H1 (cell line): ENCODE data around the gene MATK. TPM values are rescaled to one million over a fixed set of nuclear protein-coding genes. Genes with fewer than 3 reads are reported as not detected.

Experiments
- CTCF ChIA-PET: fragments of 300-600 bp; sonication (Branson Sonifier 250); formaldehyde crosslinking; loops from one replicate; lab custom pipeline; 2021; ENCODE audit not compliant: partially characterized antibody; lab: Charles Lee
- POLR2A ChIA-PET: fragments of 300-600 bp; sonication (Branson Sonifier 250); formaldehyde crosslinking; loops from one replicate; lab custom pipeline; 2021; ENCODE audit warnings: inconsistent platforms; ENCODE audit not compliant: partially characterized antibody; lab: Charles Lee
- DNase-seq, 2 experiments: peaks; one replicate each; pipeline versions ENCODE4 v3.0.0 to v3.0.0-alpha.2; 2010 to 2022; ENCODE audit warnings: low spot score in 2 of 2, low read depth in 1 of 2, mixed read lengths in 1 of 2
- FAIRE-seq: peaks from 2 replicates; lab custom pipeline; 2011; peaks lifted over from hg19 to GRCh38; lab: Jason Lieb, UNC
- H2AFZ ChIP-seq: 2 replicates; pipeline ENCODE4 v1.8.1; 2012; ENCODE audit warnings: low read length, inconsistent platforms
- H2AK5ac ChIP-seq: 2 replicates; pipeline ENCODE4 v1.6.1; 2013; ENCODE audit warnings: low read depth, low read length
- H2BK120ac ChIP-seq: replicated peaks from 2 replicates; pipeline ENCODE3; 2013; ENCODE audit warnings: low read depth, low read length, inconsistent platforms
- H2BK12ac ChIP-seq: 2 replicates; pipeline ENCODE4 v1.6.1; 2013; ENCODE audit warnings: low read depth, low read length
- H2BK15ac ChIP-seq: 2 replicates; pipeline ENCODE4 v1.6.1; 2013; ENCODE audit warnings: low read length
- H2BK20ac ChIP-seq: 2 replicates; pipeline ENCODE4 v1.6.1; 2013; ENCODE audit warnings: low read length
- H2BK5ac ChIP-seq: 2 replicates; pipeline ENCODE4 v1.6.1; 2013; ENCODE audit warnings: low read depth, low read length
- H3K14ac ChIP-seq: 2 replicates; pipeline ENCODE4 v1.6.1; 2013; ENCODE audit warnings: inconsistent platforms; ENCODE audit not compliant: insufficient read length
- H3K18ac ChIP-seq: 2 replicates; pipeline ENCODE4 v1.6.1; 2013; ENCODE audit warnings: low read length; ENCODE audit errors: extremely low read depth
- H3K23ac ChIP-seq: 2 replicates; pipeline ENCODE4 v1.6.1; 2013; ENCODE audit warnings: inconsistent platforms; ENCODE audit not compliant: insufficient read length
- H3K23me2 ChIP-seq: 2 replicates; pipeline ENCODE4 v1.6.1; 2013; ENCODE audit warnings: low read depth, low read length
- H3K27ac ChIP-seq: 2 replicates; pipeline ENCODE4 v1.6.1; 2011; ENCODE audit warnings: low read depth, low read length, inconsistent platforms
- H3K27me3 ChIP-seq, 4 experiments: replicated peaks in 1 of 4; 1 replicate in 1 of 4; 2 replicates in 3 of 4; pipeline versions ENCODE4 v1.6.1 to v1.8.1; 2011 to 2013; ENCODE audit warnings: low read length in 3 of 4, mild to moderate bottlenecking in 3 of 4, inconsistent platforms in 2 of 4, mixed read lengths in 2 of 4, moderate library complexity in 1 of 4; ENCODE audit not compliant: control insufficient read depth in 3 of 4, insufficient read depth in 3 of 4; ENCODE audit errors: extremely low read depth in 1 of 4
- H3K36me3 ChIP-seq, 4 experiments: 2 replicates each; pipeline versions ENCODE4 v1.6.1 to v1.8.1; 2011 to 2013; ENCODE audit warnings: mild to moderate bottlenecking in 4 of 4, low read length in 3 of 4, moderate library complexity in 2 of 4, control low read depth in 1 of 4, inconsistent platforms in 1 of 4; ENCODE audit not compliant: insufficient read depth in 4 of 4, control insufficient read depth in 2 of 4
- H3K4ac ChIP-seq: replicated peaks from 2 replicates; pipeline ENCODE3; 2013; ENCODE audit warnings: low read length, low read depth, mixed read lengths, inconsistent platforms; ENCODE audit not compliant: insufficient read length
- H3K4me1 ChIP-seq, 4 experiments: replicated peaks in 1 of 4; 1 replicate in 1 of 4; 2 replicates in 3 of 4; pipeline versions ENCODE4 v1.6.1 to v1.8.1; 2011 to 2013; ENCODE audit warnings: low read length in 3 of 4, inconsistent platforms in 2 of 4, mixed read lengths in 1 of 4; ENCODE audit not compliant: insufficient read depth in 4 of 4, control insufficient read depth in 3 of 4
- H3K4me2 ChIP-seq, 2 experiments: 2 replicates each; pipeline versions ENCODE4 v1.6.1 to v1.8.1; 2011 to 2013; ENCODE audit warnings: low read depth in 2 of 2, low read length in 2 of 2, control low read depth in 1 of 2, inconsistent platforms in 1 of 2, mild to moderate bottlenecking in 1 of 2; ENCODE audit not compliant: insufficient read depth in 1 of 2
- H3K4me3 ChIP-seq, 4 experiments: fragments of 200-600, 300-600 bp in 1 of 4; sonication (generic), shearing (Covaris generic), sonication (Bioruptor Twin) in 1 of 4; 2 replicates each; pipeline versions ENCODE4 v1.5.1 to v1.8.1; 2011 to 2016; ENCODE audit warnings: low read length in 4 of 4, low read depth in 3 of 4, control low read depth in 2 of 4, inconsistent platforms in 2 of 4, mild to moderate bottlenecking in 2 of 4, mixed read lengths in 1 of 4, moderate library complexity in 1 of 4; ENCODE audit not compliant: insufficient read depth in 2 of 4; ENCODE audit errors: extremely low read depth in 1 of 4
- H3K56ac ChIP-seq: replicated peaks from 2 replicates; pipeline ENCODE3; 2013; ENCODE audit warnings: low read depth, mild to moderate bottlenecking, mixed read lengths, low read length, inconsistent platforms; ENCODE audit not compliant: insufficient read length
- H3K79me1 ChIP-seq: 2 replicates; pipeline ENCODE4 v1.6.1; 2013; ENCODE audit warnings: low read depth, low read length, control low read depth
- H3K79me2 ChIP-seq, 2 experiments: 2 replicates each; pipeline versions ENCODE4 v1.6.1 to v1.8.1; 2012 to 2013; ENCODE audit warnings: low read length in 2 of 2, mild to moderate bottlenecking in 2 of 2, inconsistent platforms in 1 of 2; ENCODE audit not compliant: insufficient read depth in 2 of 2, control insufficient read depth in 1 of 2
- H3K9ac ChIP-seq, 4 experiments: replicated peaks in 1 of 4; 1 replicate in 1 of 4; 2 replicates in 3 of 4; pipeline versions ENCODE4 v1.6.1 to v1.8.1; 2011 to 2013; ENCODE audit warnings: low read depth in 3 of 4, low read length in 3 of 4, control low read depth in 2 of 4, mild to moderate bottlenecking in 2 of 4, moderate library complexity in 2 of 4, inconsistent platforms in 1 of 4; ENCODE audit errors: extremely low read depth in 1 of 4
- H3K9me3 ChIP-seq, 2 experiments: 2 replicates each; pipeline versions ENCODE4 v1.6.1 to v1.8.1; 2012 to 2013; ENCODE audit warnings: mild to moderate bottlenecking in 2 of 2, moderate library complexity in 2 of 2, control low read depth in 1 of 2, inconsistent platforms in 1 of 2, low read depth in 1 of 2, low read length in 1 of 2, mixed read lengths in 1 of 2; ENCODE audit not compliant: insufficient read depth in 2 of 2
- H4K20me1 ChIP-seq, 2 experiments: replicated peaks in 1 of 2; 2 replicates each; pipeline versions ENCODE3 to v1.8.1; 2011 to 2013; ENCODE audit warnings: inconsistent platforms in 2 of 2, low read length in 2 of 2, mild to moderate bottlenecking in 1 of 2; ENCODE audit not compliant: insufficient read depth in 2 of 2, control insufficient read depth in 1 of 2
- H4K5ac ChIP-seq: 2 replicates; pipeline ENCODE4 v1.6.1; 2013; ENCODE audit warnings: low read length, low read depth, mixed read lengths, inconsistent platforms; ENCODE audit not compliant: insufficient read length
- H4K8ac ChIP-seq: 2 replicates; pipeline ENCODE4 v1.8.0; 2013; ENCODE audit warnings: mild to moderate bottlenecking, moderate library complexity, low read length, inconsistent platforms; ENCODE audit not compliant: insufficient read depth; ENCODE audit errors: extremely low read depth
- H4K91ac ChIP-seq: replicated peaks from 2 replicates; pipeline ENCODE3; 2013; ENCODE audit warnings: low read length, mixed read lengths, inconsistent platforms; ENCODE audit not compliant: insufficient read length
- BRCA1 ChIP-seq: IDR thresholded peaks from 2 replicates; pipeline ENCODE4 v1.6.1; 2012; ENCODE audit warnings: low read depth, low read length, improper control_type of control experiment
- CTBP2 ChIP-seq: IDR thresholded peaks from 2 replicates; pipeline ENCODE4 v1.7.0; 2011; ENCODE audit warnings: borderline replicate concordance, mild to moderate bottlenecking, moderate library complexity, mixed read lengths, low read length; ENCODE audit not compliant: insufficient read depth, insufficient read length
- EGR1 ChIP-seq: IDR thresholded peaks from 2 replicates; pipeline ENCODE4 v1.6.1; 2011; ENCODE audit warnings: low read depth, low read length, borderline replicate concordance
- FOSL1 ChIP-seq: IDR thresholded peaks from 2 replicates; pipeline ENCODE4 v1.6.1; 2011; ENCODE audit warnings: mild to moderate bottlenecking, low read depth, low read length, moderate library complexity; ENCODE audit not compliant: insufficient read depth
- GABPA ChIP-seq: IDR thresholded peaks from 2 replicates; pipeline ENCODE4 v1.6.1; 2011; ENCODE audit warnings: mild to moderate bottlenecking, low read length, moderate library complexity, borderline replicate concordance; ENCODE audit not compliant: insufficient read depth
- MAX ChIP-seq: IDR thresholded peaks from 2 replicates; pipeline ENCODE4 v1.6.1; 2012; ENCODE audit warnings: inconsistent platforms
- NRF1 ChIP-seq: IDR thresholded peaks from 2 replicates; pipeline ENCODE4 v1.6.1; 2011; ENCODE audit warnings: mild to moderate bottlenecking, low read depth, low read length, improper control_type of control experiment
- PHF8 ChIP-seq: fragments of 200-600 bp; sonication (generic); conservative IDR thresholded peaks from 2 replicates; pipeline ENCODE4 v1.7.1; 2012; ENCODE audit warnings: low read depth, mild to moderate bottlenecking, inconsistent platforms, low read length, moderate library complexity
- RFX5 ChIP-seq: IDR thresholded peaks from 2 replicates; pipeline ENCODE4 v1.6.1; 2011; ENCODE audit warnings: low read depth, low read length, improper control_type of control experiment, borderline replicate concordance
- RXRA ChIP-seq: IDR thresholded peaks from 2 replicates; pipeline ENCODE4 v1.6.1; 2011; ENCODE audit warnings: low read depth, mild to moderate bottlenecking, low read length, moderate library complexity; ENCODE audit not compliant: insufficient read depth
- SIX5 ChIP-seq: IDR thresholded peaks from 2 replicates; pipeline ENCODE4 v1.6.1; 2011; ENCODE audit warnings: mild to moderate bottlenecking, low read depth, low read length
- SP1 ChIP-seq: IDR thresholded peaks from 2 replicates; pipeline ENCODE4 v1.6.1; 2011; ENCODE audit warnings: low read depth, low read length
- SP2 ChIP-seq: IDR thresholded peaks from 2 replicates; pipeline ENCODE4 v1.6.1; 2012; ENCODE audit warnings: mild to moderate bottlenecking, low read length, inconsistent platforms
- SP4 ChIP-seq: IDR thresholded peaks from 2 replicates; pipeline ENCODE4 v1.6.1; 2012; ENCODE audit warnings: low read length, inconsistent platforms
- SUZ12 ChIP-seq: fragments of 200-600 bp; sonication (generic); IDR thresholded peaks from 2 replicates; pipeline ENCODE4 v1.6.1; 2012; ENCODE audit warnings: mild to moderate bottlenecking, inconsistent platforms, low read length, moderate library complexity, mixed read lengths
- WGBS, 2 experiments: shearing (Covaris generic) in 1 of 2; methylation state at CpG; one replicate each; pipeline versions ENCODE4 v1.1.6 to v1.1.7; 2013 to 2015; ENCODE audit warnings: low lambda C conversion rate in 2 of 2, mixed read lengths in 2 of 2, inconsistent platforms in 1 of 2, low coverage in 1 of 2, missing lambda C conversion rate in 1 of 2; ENCODE audit not compliant: insufficient replicate concordance in 2 of 2, insufficient coverage in 1 of 2, insufficient read length in 1 of 2; ENCODE audit errors: extremely low coverage in 1 of 2, missing lambda C conversion rate in 1 of 2; 5-methylcytosine and 5-hydroxymethylcytosine counted together
- polyA plus RNA-seq, 7 experiments: library from polyadenylated mRNA; depleted of rRNA in 3 of 7; stranded (reverse) in 5 of 7; unstranded in 2 of 7; fragments of >200 nt in 5 of 7; fragments of 200-250 nt in 2 of 7; gene quantifications; 1 replicate in 5 of 7; 2 replicates in 1 of 7; 4 replicates in 1 of 7; pipeline versions ENCODE4 v1.2.1 to v1.2.3, GENCODE V29; 2011 to 2013; ENCODE audit warnings: missing spikeins in 2 of 7, mixed read lengths in 2 of 7
- total RNA-seq: library from RNA; stranded (reverse); fragmentation: NEBNext Ultra II Directional; extraction: Animal tissue kit (Norgen Biotek cat#: 25700); gene quantifications from 2 replicates; pipeline ENCODE4 v1.2.1, GENCODE V29; 2021

The MATK gene
- total and polyA plus RNA-seq, 2 of the 8 experiments (the other 6 are each of a cell fraction or from before 2014, with no cell fraction given), result 20.5 to 21.4 TPM

GRCh38 chr19:3827306-3827705, 41.1 kb upstream of the MATK start:
- Histone ChIP-seq H3K14ac (no peak overlapping the region), H3K36me3 (no peaks in the 10 kb centered on the region), H3K27ac (no peak overlapping the region), H3K27me3 (peaks cover 0 to 5% (median 0%) of the 10 kb centered on the region in 4 experiments; a peak in 3 of 7 replicates), H3K79me1 (no peaks in the 10 kb centered on the region), H3K79me2 (no peaks in the 10 kb centered on the region), H2AK5ac (no peak overlapping the region), H2BK5ac (no peak overlapping the region), H4K20me1 (peaks cover 0 to 3% of the 10 kb centered on the region in 2 experiments), H3K4me2 (no peak overlapping the region), H4K5ac (no peak overlapping the region), H4K8ac (no peak overlapping the region), H3K23ac (no peak overlapping the region), H3K9me3 (no peaks in the 10 kb centered on the region), H3K4ac (no peak overlapping the region), H2BK20ac (no peak overlapping the region), H4K91ac (no peak overlapping the region), H2BK15ac (no peak overlapping the region), H2AFZ (no peak overlapping the region), H2BK12ac (no peak overlapping the region), H3K56ac (no peak overlapping the region), H2BK120ac (no peak overlapping the region), H3K23me2 (peaks cover 2% of the 10 kb centered on the region; the same call in 1 of the 2 replicates), H3K9ac (no peak overlapping the region), H3K4me3 (no peak overlapping the region), H3K18ac (no peak overlapping the region), H3K4me1 (no peaks in the 10 kb centered on the region)
- POLR2A ChIA-PET, result interaction anchor here (0.7 kb wide), 1 partner anchor 135 kb away, joined by 3 read pairs; no protein-coding TSS in a partner anchor
- FAIRE-seq, result no peak
- no peak for DNase-seq
- CTCF ChIA-PET, result interaction anchor here (0.7 to 1.8 kb wide), 5 partner anchors 9 to 95 kb away, joined by 3 to 5 read pairs (median 3); no protein-coding TSS in a partner anchor
- WGBS, 2 experiments, result 93% methylated on average over 17 of the region's 26 CpGs; no CpG with 5 or more reads in 1 of the 2 experiments
- TF ChIP-seq SP2, result no peak
- no peak for TF ChIP-seq FOSL1
- TF ChIP-seq SIX5, result no peak
- TF ChIP-seq SP4, result no peak
- no peak for TF ChIP-seq SUZ12
- no peak for TF ChIP-seq RFX5
- no peak for TF ChIP-seq CTBP2
- TF ChIP-seq GABPA, result no peak
- TF ChIP-seq RXRA, result no peak
- no peak for TF ChIP-seq SP1
- TF ChIP-seq EGR1, result no peak
- no peak for TF ChIP-seq MAX
- no peak for TF ChIP-seq NRF1
- no peak for TF ChIP-seq BRCA1
- TF ChIP-seq PHF8, result no peak
